GM06990 (cell line): Measurements from ENCODE around the gene OR4K14.
"Not testable (repeated sequence)": the region's sequence is repeated elsewhere in the genome, so short reads cannot be mapped to it uniquely, and the experiment has no call there.

Experiments used
- DNase-seq: peaks from one replicate; pipeline ENCODE4 v3.0.0-alpha.2; 2011; ENCODE audit not compliant: insufficient read length; ENCODE audit errors: extremely low read depth
- H3K27me3 ChIP-seq: replicated peaks from 2 replicates; pipeline ENCODE4 v1.6.0; 2011; ENCODE audit warnings: low read length; ENCODE audit not compliant: control insufficient read depth, insufficient read depth
- H3K36me3 ChIP-seq: 2 replicates; pipeline ENCODE4 v1.5.1; 2011; ENCODE audit warnings: low read length; ENCODE audit not compliant: control insufficient read depth, insufficient read depth
- H3K4me3 ChIP-seq: replicated peaks from 2 replicates; pipeline ENCODE4 v1.5.1; 2011; ENCODE audit warnings: low read depth, mild to moderate bottlenecking, control low read depth, low read length
- CTCF ChIP-seq: IDR thresholded peaks from 2 replicates; pipeline ENCODE4 v1.5.1; 2011; ENCODE audit warnings: low read length, control low read depth, mild to moderate bottlenecking, inconsistent platforms; ENCODE audit not compliant: insufficient read depth, poor library complexity, severe bottlenecking

Gene OR4K14

DNA sequence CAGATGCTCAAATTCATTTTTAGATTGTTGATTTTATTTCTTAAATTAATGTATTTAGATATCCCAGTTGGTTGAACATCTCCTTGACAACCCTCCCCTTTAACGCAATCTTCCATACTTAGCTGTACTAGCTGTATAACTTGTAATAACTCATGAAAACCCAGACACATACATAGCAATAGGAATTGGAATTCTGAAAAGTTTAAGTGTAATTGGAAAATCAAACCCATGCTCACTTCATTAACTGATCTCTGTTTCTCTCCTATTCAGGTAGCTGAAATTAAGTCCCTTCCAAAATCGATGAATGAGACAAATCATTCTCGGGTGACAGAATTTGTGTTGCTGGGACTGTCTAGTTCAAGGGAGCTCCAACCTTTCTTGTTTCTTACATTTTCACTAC lies 43.8 kb downstream of the OR4K14 start, which contains the start of gene OR4K15:
Gene OR4K15, plus strand, starts transcription at position 301 of the 400 bp plus-strand sequence. Its CDS starts 0 bp downstream, at position 301.
- Histone ChIP-seq H3K36me3 (no peaks in the 10 kb centered on the region), H3K27me3 (no peaks in the 10 kb centered on the region), H3K4me3 (no peak within 1 kb of the TSS)
- DNase-seq: no peak
- no peak for TF ChIP-seq CTCF

- no peak overlapping the region for H3K4me3 ChIP-seq
- no peak for TF ChIP-seq CTCF
- no peak for DNase-seq
- H3K27me3 ChIP-seq: no peaks in the 10 kb centered on the region
- no peaks in the 10 kb centered on the region for H3K36me3 ChIP-seq
These were observed 44.3 kb downstream of the OR4K14 start for GRCh38 chr14:19974844-19975243.

- H3K36me3 ChIP-seq, DNase-seq, H3K27me3 ChIP-seq, H3K4me3 ChIP-seq: not testable (repeated sequence)
These were observed 49.4 kb downstream of the OR4K14 start for GRCh38 chr14:19969735-19970134.
